Epithelial cell of esophagus (primary cell): ENCODE measurements around the gene NEK11.

Experiments used
- DNase-seq: peaks from one replicate; pipeline ENCODE4 v3.0.0; 2010; ENCODE audit warnings: low read depth
- H3K4me3 ChIP-seq: 2 replicates; pipeline ENCODE4 v1.5.1; 2011; ENCODE audit warnings: mild to moderate bottlenecking, low read length, control low read depth
- CTCF ChIP-seq: IDR thresholded peaks from 2 replicates; pipeline ENCODE4 v1.5.1; 2011; ENCODE audit warnings: low read depth, mild to moderate bottlenecking, low read length, control low read depth, inconsistent platforms; ENCODE audit not compliant: insufficient read depth; ENCODE audit errors: missing control alignments

NEK11 gene

DNA sequence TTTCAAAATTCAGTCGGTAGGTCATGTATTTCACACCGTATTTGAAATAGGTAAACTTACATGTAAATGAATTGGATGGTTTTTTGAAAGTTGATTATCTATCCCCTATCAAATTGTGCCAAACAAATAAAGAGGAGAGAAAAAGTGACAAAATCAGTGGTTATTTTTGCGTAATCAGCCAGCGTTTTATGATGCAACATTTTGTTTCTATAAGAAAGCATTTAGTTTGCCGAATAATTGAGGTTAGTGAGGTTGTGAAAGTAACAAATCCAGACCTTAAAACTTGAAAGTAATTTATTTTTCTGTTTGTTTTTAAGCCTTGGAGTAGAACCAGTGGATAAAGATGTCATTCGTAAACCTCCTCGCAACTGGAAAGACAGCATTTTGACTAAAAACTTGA lies 29.4 kb upstream of the NEK11 start:
- no peak for DNase-seq
- no peak overlapping the region for H3K4me3 ChIP-seq
- no peak for TF ChIP-seq CTCF

DNA sequence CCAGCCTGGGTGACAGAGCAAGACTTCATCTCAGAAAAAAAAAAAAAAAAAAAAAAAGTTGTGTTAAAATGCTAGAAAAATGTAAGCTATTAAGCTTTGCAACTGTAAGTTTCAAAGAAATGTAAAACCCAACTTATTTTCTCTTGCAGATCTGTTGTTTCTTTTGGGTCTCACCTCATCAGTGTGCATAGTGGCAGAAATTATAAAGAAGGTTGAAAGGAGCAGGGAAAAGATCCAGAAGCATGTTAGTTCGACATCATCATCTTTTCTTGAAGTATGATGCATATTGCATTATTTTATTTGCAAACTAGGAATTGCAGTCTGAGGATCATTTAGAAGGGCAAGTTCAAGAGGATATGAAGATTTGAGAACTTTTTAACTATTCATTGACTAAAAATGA lies 25.6 kb upstream of the NEK11 start:
- no peak for TF ChIP-seq CTCF
- DNase-seq: no peak
- no peak overlapping the region for H3K4me3 ChIP-seq

DNA sequence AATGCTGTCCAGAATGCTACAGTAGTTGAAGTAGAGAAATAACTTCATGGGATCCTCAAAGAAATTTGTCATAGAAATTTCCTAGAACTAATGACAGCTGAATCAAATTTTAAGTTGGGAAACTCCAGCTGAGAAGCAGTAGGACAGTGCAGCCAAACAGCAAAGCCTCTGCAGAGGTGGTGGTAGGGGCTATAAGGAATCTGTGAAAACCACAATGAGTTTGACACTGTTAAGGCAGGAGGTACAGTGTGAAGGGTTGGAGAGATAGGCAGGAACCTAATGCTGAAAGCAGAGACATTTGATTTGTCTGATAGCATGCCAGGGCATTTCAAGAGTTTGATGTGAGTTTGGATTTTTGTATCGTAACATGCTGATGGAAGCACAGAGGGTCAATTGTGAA lies 22.1 kb upstream of the NEK11 start:
- no peak for DNase-seq
- no peak for TF ChIP-seq CTCF
- no peak overlapping the region for H3K4me3 ChIP-seq

DNA sequence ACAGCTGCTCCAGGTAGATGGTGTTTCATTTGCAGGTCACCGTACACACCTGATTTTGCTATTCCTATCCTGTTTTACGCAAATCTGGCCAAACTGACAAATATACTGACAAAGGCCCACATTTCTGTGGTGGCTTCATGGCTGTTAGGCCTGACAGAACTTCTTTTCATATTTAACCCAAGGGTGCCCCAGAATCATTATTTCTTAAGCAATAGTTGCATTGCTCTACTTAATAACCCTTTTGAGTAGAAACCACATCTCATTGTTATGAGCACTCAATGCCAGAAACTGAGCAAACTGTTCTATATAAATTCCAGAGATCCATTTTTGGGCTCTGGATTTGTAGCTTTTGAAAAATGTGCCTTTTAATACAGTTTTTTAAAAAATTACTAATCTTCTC lies 19.4 kb upstream of the NEK11 start:
- no peak for DNase-seq
- TF ChIP-seq CTCF: no peak
- no peak overlapping the region for H3K4me3 ChIP-seq

DNA sequence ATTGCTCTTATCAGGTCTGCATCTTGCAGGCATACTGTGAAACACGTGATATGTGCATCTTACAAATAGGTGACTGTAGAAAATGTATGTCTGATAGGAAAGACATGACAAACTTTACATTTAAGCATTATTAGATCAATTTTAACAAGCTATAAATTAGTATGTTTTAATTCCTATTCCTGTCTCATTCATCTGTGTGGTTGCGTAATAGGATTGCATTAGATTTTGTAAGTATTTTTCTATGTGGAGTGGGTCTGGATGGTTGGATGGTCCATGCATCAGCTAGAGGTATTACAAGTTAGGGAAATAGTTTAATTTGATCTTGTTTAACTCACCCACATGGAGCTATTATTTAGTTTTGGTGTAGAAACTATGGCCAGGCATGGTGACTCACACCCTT lies 18.9 kb upstream of the NEK11 start:
- TF ChIP-seq CTCF: no peak
- no peak overlapping the region for H3K4me3 ChIP-seq
- DNase-seq: peak; percentile 17

DNA sequence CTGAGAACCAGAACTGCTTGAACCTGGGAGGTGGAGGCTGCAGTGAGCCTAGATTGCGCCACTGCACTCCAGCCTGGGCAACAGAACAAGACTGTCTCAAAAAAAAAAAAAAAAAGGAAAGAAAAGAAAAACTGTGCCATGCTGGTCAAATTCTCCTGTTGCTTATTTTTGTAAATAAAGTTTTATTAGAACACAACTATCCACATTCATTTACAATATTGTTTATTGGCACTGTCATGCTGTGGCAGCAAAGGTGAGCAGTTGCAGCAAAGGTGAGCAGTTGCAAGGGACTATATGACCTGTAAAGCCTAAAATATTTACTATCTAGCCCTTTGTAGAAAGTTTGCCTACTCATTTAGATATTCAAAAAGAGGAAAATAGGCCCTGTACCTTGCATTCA lies 18.4 kb upstream of the NEK11 start:
- DNase-seq: no peak
- no peak for TF ChIP-seq CTCF
- no peak overlapping the region for H3K4me3 ChIP-seq

DNA sequence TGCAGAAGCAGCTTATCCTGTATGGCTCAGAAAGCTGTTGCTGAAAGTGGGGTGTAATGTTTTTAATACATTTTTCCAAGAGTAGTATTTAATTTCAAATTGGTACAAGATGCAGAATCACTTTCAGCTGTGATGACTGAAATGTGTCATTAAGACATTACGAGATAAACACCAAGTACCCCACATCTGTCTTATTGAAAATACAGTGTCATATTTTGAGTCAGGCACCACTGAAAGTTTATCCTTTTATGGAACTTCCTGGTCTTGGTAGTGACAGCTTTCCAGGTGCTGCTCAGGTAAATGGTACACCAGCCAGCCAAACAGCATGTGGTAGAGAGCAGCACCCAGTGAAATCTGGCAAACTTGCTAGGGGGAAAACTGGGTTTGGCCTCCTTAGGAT lies 17.0 kb upstream of the NEK11 start:
- DNase-seq: no peak
- no peak for TF ChIP-seq CTCF
- no peak overlapping the region for H3K4me3 ChIP-seq
